ENCODE results near the gene KDM7A.

DNA sequence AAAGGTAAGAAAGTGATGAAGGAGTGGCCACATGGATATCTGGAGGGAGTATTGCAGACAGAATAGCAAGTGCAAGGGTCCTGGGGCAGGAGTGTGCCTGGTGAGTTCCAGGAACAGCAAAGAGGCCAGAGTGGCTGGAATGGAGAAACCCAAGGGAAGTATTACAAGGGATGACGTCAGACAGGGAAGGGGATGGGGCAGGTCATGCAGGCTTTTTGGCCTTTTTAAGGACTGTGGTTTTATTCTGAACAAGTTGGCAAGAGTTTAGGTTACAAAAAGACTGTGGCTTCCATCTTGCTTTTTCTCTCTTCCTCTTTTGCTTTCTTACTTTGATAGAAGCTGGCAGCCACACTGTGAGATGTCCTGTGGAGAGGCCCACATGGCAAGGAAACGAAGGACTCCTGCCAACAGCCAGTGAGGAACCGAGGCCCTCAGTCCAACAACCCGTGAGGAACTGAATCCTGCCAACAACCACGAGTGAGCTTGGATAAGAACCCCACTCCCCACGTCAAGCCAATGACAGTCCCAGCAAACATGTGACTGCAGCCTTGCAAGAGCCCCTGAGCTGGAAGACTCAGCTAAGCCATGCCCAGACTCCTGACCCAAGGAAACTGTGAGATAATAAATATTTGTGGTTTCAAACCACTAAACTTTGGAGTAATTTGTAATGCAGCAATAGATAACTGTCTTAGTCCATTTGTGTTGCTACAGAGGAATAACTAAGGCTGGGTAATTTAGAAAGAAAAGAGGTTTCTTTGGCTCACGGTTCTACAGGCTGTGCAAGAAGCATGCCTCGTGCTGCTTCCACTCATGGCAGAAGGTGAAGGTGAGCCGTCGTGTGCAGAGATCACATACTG, 19.8 kb upstream of the KDM7A start:
- TF ChIP-seq, protein P1, sequence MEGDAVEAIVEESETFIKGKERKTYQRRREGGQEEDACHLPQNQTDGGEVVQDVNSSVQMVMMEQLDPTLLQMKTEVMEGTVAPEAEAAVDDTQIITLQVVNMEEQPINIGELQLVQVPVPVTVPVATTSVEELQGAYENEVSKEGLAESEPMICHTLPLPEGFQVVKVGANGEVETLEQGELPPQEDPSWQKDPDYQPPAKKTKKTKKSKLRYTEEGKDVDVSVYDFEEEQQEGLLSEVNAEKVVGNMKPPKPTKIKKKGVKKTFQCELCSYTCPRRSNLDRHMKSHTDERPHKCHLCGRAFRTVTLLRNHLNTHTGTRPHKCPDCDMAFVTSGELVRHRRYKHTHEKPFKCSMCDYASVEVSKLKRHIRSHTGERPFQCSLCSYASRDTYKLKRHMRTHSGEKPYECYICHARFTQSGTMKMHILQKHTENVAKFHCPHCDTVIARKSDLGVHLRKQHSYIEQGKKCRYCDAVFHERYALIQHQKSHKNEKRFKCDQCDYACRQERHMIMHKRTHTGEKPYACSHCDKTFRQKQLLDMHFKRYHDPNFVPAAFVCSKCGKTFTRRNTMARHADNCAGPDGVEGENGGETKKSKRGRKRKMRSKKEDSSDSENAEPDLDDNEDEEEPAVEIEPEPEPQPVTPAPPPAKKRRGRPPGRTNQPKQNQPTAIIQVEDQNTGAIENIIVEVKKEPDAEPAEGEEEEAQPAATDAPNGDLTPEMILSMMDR (IDR thresholded peaks at IDR 0.05 in 4 of 5, conservative IDR thresholded peaks at IDR 0.05 in 1 of 5), result no peak
- TF ChIP-seq POLR2A (IDR thresholded peaks at IDR 0.05), result no peak

All from gastrocnemius medialis (tissue), 4 donors.